ENCODE measurements around the gene SLC12A3. TPM values are rescaled to one million over a fixed set of nuclear protein-coding genes. Genes with fewer than 3 reads are reported as not detected.

The SLC12A3 gene
- total and polyA plus RNA-seq, 2 of the 4 experiments (the other 2 are of a cell fraction): not detected

DNA sequence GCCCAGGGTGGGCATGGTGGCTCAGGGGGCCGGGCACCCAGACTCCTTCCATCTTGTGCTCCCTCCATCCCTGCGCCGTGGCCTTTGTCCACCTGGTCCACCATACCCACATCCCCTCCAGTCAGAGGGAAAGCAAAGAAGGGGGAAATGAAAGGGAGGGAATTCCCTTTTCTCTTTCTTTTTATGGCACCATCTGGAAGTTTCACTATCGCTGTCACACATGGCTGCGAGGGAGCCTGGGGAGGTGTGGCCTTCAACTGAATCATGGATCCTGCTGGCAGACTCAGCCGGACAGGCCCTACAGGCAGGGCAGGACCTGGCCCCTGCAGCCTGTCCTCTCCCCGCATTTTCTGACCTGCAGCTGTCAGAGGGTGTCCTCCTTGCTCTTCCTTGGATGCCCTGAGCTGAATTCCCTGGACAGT lies 6.2 kb downstream of the SLC12A3 start:
- Histone ChIP-seq H2BK5ac (ENCODE audit: low read depth, low read length, poor library complexity, severe bottlenecking) (no peak overlapping the region), H3K9me3 (ENCODE audit: control insufficient read depth, insufficient read depth, low read length) (no peaks in the 10 kb centered on the region), H3K9ac (ENCODE audit: low read depth, low read length) (no peak overlapping the region), H3K9me1 (ENCODE audit: insufficient read depth, low read length) (no peaks in the 10 kb centered on the region; the same call in 1 of the 2 replicates), H3K36me3 (ENCODE audit: control insufficient read depth, insufficient read depth, low read length) (no peaks in the 10 kb centered on the region), H4K5ac (ENCODE audit: low read depth, low read length) (no peak overlapping the region), H2AFZ (replicated peaks; ENCODE audit: low read length, poor library complexity) (peak overlapping the region; percentile 87), H3K79me1 (ENCODE audit: low read depth in 1 of 2, low read length in 2 of 2) (no peaks in the 10 kb centered on the region), H2BK15ac (ENCODE audit: low read depth, low read length) (no peak overlapping the region), H4K20me1 (ENCODE audit: insufficient read depth, low read length) (no peaks in the 10 kb centered on the region), H3K27ac (ENCODE audit: insufficient read depth, low read length) (no peak overlapping the region), H2BK20ac (ENCODE audit: low read depth, low read length) (no peak overlapping the region), H2BK120ac (ENCODE audit: low read depth, low read length) (no peak overlapping the region), H3K4ac (ENCODE audit: low read depth, low read length) (peak overlapping the region; percentile 37; the same call in 1 of the 2 replicates), H3K23ac (ENCODE audit: low read depth, low read length) (no peak overlapping the region), H3K4me2 (ENCODE audit: low read depth, low read length) (no peak overlapping the region), H2AK9ac (replicated peaks; ENCODE audit: low read depth, low read length, poor library complexity) (peak overlapping the region; percentile 69), H3K14ac (replicated peaks; ENCODE audit: low read depth, low read length) (no peak overlapping the region), H3K4me3 (ENCODE audit: insufficient read depth, low read depth, low read length) (no peak overlapping the region), H4K8ac (ENCODE audit: low read depth in 2 of 2, low read length in 2 of 2) (no peak overlapping the region; a peak in 1 of 4 replicates), H2AK5ac (ENCODE audit: low read depth, low read length) (no peak overlapping the region), H4K91ac (ENCODE audit: insufficient read depth, low read depth, low read length) (no peak overlapping the region), H3K18ac (ENCODE audit: low read depth, low read length) (no peak overlapping the region), H3K56ac (ENCODE audit: extremely low read depth, insufficient read depth, low read length) (no peak overlapping the region), H3K4me1 (ENCODE audit: control insufficient read depth, insufficient read depth, low read length) (no peaks in the 10 kb centered on the region; the same call in 1 of the 2 replicates), H3K27me3 (ENCODE audit: control insufficient read depth, insufficient read depth, low read length) (no peaks in the 10 kb centered on the region)
- WGBS, 2 experiments (ENCODE audit: extremely low coverage in 2 of 2, insufficient read length in 1 of 2): 70% methylated on average over 2 of the region's 7 CpGs; no CpG with 5 or more reads in 1 of the 2 experiments
- intact Hi-C loops (cut with micrococcal nuclease) (no loop called here), dilution Hi-C loops (cut with HindIII; ENCODE audit: low sequenced_read_pairs, unreplicated experiment) (no loop called here), in situ Hi-C loops (cut with MboI; ENCODE audit: low sequenced_read_pairs) (no loop called here)
- BruUV-seq (replicated peaks): no TSS peak
- CTCF ChIA-PET: interaction anchor here (0.7 kb wide), 1 partner anchor 926 kb away, joined by 3 read pairs; no protein-coding TSS in a partner anchor
- ATAC-seq (ENCODE audit: low read depth) (peak; percentile 76), DNase-seq (peak; percentile 53)
- peak; percentile 68; the same call in 1 of the 2 replicates for TF ChIP-seq MXI1 (IDR thresholded peaks at IDR 0.05; ENCODE audit: borderline replicate concordance, low read depth, low read length)
- TF ChIP-seq CEBPB (IDR thresholded peaks at IDR 0.05; ENCODE audit: low read depth, low read length): no peak
- TF ChIP-seq, protein P1, sequence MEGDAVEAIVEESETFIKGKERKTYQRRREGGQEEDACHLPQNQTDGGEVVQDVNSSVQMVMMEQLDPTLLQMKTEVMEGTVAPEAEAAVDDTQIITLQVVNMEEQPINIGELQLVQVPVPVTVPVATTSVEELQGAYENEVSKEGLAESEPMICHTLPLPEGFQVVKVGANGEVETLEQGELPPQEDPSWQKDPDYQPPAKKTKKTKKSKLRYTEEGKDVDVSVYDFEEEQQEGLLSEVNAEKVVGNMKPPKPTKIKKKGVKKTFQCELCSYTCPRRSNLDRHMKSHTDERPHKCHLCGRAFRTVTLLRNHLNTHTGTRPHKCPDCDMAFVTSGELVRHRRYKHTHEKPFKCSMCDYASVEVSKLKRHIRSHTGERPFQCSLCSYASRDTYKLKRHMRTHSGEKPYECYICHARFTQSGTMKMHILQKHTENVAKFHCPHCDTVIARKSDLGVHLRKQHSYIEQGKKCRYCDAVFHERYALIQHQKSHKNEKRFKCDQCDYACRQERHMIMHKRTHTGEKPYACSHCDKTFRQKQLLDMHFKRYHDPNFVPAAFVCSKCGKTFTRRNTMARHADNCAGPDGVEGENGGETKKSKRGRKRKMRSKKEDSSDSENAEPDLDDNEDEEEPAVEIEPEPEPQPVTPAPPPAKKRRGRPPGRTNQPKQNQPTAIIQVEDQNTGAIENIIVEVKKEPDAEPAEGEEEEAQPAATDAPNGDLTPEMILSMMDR (conservative IDR thresholded peaks at IDR 0.05; ENCODE audit: low read depth, low read length): 0 out of 2 replicates have a peak, but pooled peaks have one; percentile 12
- TF ChIP-seq NFE2L2 (IDR thresholded peaks at IDR 0.05; ENCODE audit: low read depth, low read length): no peak
- POLR2A ChIA-PET (ENCODE audit: unreplicated experiment): interaction anchor here (0.6 kb wide), 1 partner anchor 242 kb away, joined by 3 read pairs; no protein-coding TSS in a partner anchor
